ENCODE data around the gene NMU.

DNA sequence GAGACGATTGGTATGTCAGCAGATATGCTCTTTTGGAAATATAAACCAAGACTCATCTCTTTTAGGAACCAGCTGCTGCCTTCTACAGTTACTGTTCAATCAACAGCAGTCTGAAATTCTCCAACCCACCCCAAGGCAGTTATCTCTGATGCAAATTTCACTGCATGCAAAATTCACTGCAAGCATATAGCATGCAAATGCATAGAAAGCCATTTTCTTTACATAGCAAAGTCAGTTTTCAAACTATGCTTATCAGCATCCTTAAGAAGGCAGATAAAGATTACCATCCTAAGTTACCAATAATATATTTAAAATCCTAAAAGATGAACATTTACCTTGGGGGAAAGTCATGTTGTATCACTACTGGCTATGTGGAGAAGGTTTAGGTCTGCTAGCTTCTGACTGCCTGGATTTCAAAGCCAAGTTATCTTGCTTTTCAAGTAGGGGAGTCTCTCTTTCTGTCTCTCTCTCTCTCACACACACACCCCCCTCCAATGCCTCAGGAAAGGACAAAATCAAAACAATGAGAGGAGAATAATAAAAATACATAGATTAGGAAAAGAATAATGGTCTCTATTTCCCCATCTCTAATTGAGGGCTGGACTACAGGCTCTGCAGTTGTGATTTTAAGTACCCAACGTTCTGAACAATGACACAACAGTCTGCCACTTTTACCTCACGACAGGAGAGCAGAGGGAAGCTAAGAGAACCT, 1.5 kb downstream of the NMU start:
- TF ChIP-seq, protein P1, sequence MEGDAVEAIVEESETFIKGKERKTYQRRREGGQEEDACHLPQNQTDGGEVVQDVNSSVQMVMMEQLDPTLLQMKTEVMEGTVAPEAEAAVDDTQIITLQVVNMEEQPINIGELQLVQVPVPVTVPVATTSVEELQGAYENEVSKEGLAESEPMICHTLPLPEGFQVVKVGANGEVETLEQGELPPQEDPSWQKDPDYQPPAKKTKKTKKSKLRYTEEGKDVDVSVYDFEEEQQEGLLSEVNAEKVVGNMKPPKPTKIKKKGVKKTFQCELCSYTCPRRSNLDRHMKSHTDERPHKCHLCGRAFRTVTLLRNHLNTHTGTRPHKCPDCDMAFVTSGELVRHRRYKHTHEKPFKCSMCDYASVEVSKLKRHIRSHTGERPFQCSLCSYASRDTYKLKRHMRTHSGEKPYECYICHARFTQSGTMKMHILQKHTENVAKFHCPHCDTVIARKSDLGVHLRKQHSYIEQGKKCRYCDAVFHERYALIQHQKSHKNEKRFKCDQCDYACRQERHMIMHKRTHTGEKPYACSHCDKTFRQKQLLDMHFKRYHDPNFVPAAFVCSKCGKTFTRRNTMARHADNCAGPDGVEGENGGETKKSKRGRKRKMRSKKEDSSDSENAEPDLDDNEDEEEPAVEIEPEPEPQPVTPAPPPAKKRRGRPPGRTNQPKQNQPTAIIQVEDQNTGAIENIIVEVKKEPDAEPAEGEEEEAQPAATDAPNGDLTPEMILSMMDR (IDR thresholded peaks at IDR 0.05; ENCODE audit: low read length) = no peak
- TF ChIP-seq EZH2 (IDR thresholded peaks at IDR 0.05; ENCODE audit: borderline replicate concordance, low read length) = no peak

All from OCI-LY1 (cell line).